Glutamatergic neuron (in vitro differentiated cells): ENCODE measurements around the gene ZNF793. TPM values are rescaled to one million over a fixed set of nuclear protein-coding genes. Genes with fewer than 3 reads are reported as not detected.

ENCODE experiments used
- DNase-seq: peaks from one replicate; pipeline ENCODE4 v3.0.0; 2022
- H3K27ac Mint-ChIP-seq: one replicate; pipeline ENCODE4 v1.8.0; 2020; ENCODE audit warnings: mild to moderate bottlenecking, mixed read lengths, inconsistent platforms; ENCODE audit not compliant: unreplicated experiment
- H3K27me3 Mint-ChIP-seq: one replicate; pipeline ENCODE4 v1.8.0; 2020; ENCODE audit warnings: mild to moderate bottlenecking, moderate library complexity, mixed read lengths, inconsistent platforms; ENCODE audit not compliant: unreplicated experiment
- H3K36me3 Mint-ChIP-seq: one replicate; pipeline ENCODE4 v1.8.0; 2020; ENCODE audit warnings: mild to moderate bottlenecking, mixed read lengths, inconsistent platforms; ENCODE audit not compliant: unreplicated experiment
- H3K4me1 Mint-ChIP-seq: one replicate; pipeline ENCODE4 v1.8.0; 2020; ENCODE audit warnings: mild to moderate bottlenecking, low read depth, mixed read lengths, inconsistent platforms; ENCODE audit not compliant: unreplicated experiment
- H3K4me3 Mint-ChIP-seq: one replicate; pipeline ENCODE4 v1.8.0; 2020; ENCODE audit warnings: mild to moderate bottlenecking, mixed read lengths, inconsistent platforms; ENCODE audit not compliant: unreplicated experiment
- H3K9me3 Mint-ChIP-seq: one replicate; pipeline ENCODE4 v1.8.0; 2020; ENCODE audit warnings: mild to moderate bottlenecking, moderate library complexity, mixed read lengths, inconsistent platforms; ENCODE audit not compliant: unreplicated experiment
- CTCF ChIP-seq: fragments of 200-600 bp; sonication (generic); IDR thresholded peaks from one replicate; pipeline ENCODE4 v1.5.0; 2021; ENCODE audit not compliant: partially characterized antibody, unreplicated experiment
- total RNA-seq: library from RNA; stranded (reverse); fragmentation: NEBNext Ultra II Directional; extraction: Animal tissue kit (Norgen Biotek cat#: 25700); gene quantifications from one replicate; pipeline ENCODE4 v1.2.1, GENCODE V29; 2021; ENCODE audit not compliant: unreplicated experiment

The ZNF793 gene
- total RNA-seq, 1 donor from 2014 or later: 19.4 TPM

DNA sequence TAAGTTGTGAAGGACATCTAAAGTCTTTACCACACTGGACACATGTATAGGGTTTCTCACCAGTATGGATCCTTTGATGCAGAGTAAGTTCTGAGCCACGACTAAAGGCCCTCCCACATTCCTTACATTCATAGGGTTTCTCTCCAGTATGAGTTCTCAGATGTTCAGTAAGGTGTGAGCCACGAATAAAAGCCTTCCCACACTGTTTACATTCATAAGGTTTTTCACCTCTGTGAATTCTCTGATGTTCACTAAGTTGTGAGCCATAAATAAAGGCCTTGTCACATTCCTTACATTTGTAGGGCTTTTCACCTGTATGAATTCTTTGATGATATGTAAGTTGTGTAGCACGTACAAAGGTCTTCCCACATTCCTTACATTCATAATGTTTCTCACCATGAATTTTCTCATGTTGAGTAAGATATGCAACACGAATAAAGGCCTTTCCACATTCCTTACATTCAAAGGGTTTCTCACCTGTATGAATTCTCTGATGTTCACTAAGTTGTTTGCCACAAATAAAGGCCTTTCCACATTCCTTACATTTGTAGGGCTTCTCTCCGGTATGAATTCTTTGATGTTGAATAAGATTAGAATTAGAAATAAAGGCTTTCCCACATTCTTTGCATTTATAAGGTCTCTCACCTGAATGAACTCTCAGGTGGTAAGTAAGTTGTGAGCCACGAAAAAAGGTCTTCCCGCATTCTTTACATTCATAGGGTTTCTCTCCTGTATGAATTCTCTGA, 58.1 kb downstream of the ZNF793 start:
- peaks cover 12% of the 10 kb centered on the region for H3K9me3 Mint-ChIP-seq
- H3K27me3 Mint-ChIP-seq: no peaks in the 10 kb centered on the region
- no peak overlapping the region for H3K27ac Mint-ChIP-seq
- no peaks in the 10 kb centered on the region for H3K4me1 Mint-ChIP-seq
- no peak for TF ChIP-seq CTCF
- peaks cover 66% of the 10 kb centered on the region for H3K36me3 Mint-ChIP-seq
- H3K4me3 Mint-ChIP-seq: no peak overlapping the region
- DNase-seq: no peak

DNA sequence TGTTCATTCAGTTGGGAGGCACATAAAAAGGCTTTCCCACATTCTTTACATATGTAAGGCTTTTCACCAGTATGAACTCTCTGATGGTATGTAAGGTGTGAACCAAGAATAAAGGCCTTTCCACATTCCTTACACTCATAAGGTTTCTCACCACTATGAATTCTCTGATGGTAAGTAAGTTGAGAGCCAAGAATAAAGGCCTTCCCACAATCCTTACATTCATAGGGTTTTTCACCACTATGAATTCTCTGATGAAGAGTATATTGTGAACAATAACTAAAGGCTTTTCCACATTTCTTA, 58.6 kb downstream of the ZNF793 start:
- Mint-ChIP-seq H3K36me3 (peaks cover 71% of the 10 kb centered on the region), H3K27ac (no peak overlapping the region), H3K9me3 (peaks cover 12% of the 10 kb centered on the region)

DNA sequence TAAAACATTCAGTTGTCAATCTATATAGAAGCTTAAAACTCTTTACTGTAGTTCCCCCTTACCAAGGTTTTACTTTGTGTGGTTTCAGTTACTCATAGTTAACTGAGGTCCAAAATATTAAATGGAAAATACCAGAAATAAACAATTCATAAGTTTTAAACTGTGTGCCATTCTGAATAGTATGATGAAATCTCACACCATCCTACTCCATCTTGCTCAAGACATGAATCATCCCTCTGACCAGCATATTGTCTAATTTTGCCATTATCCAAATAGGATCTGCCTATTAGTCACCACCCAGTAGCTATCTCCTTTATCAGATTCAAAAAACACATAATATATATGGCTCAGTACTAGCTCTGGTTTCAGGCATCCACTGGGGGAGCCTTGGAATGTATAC, 65.5 kb downstream of the ZNF793 start:
- no peaks in the 10 kb centered on the region for H3K27me3 Mint-ChIP-seq

More for the DNA sequence above, 58.6 kb downstream of the ZNF793 start:
- TF ChIP-seq CTCF: no peak
- no peak for DNase-seq
- no peaks in the 10 kb centered on the region for H3K4me1 Mint-ChIP-seq
- no peaks in the 10 kb centered on the region for H3K27me3 Mint-ChIP-seq
- H3K4me3 Mint-ChIP-seq: no peak overlapping the region

DNA sequence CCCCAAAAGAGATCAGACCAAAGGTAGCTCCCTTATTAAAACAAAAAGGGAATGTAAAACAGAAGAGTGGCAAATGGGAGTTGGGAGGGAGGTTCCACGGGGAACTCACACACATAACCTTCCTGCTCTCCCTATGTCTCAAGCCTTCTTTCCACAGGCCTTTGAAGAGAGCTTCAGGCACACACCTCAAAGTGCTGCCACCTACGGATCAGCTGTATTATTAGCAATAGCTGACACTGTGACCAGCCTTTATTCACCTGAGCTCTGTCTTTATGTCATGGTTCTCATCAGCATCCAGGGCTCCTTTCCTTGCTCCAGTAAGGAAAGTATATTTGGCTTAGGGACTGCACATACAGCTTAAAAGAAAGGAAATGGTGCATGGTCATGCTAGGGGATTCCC, 76.6 kb downstream of the ZNF793 start:
- H3K4me1 Mint-ChIP-seq: no peaks in the 10 kb centered on the region
- no peak for TF ChIP-seq CTCF
- H3K36me3 Mint-ChIP-seq: peaks cover 39% of the 10 kb centered on the region
- H3K9me3 Mint-ChIP-seq: peaks cover 5% of the 10 kb centered on the region
- no peak overlapping the region for H3K4me3 Mint-ChIP-seq
- DNase-seq: no peak
- H3K27me3 Mint-ChIP-seq: no peaks in the 10 kb centered on the region
- no peak overlapping the region for H3K27ac Mint-ChIP-seq

More for the DNA sequence above, 65.5 kb downstream of the ZNF793 start:
- DNase-seq: no peak
- Mint-ChIP-seq H3K27ac (no peak overlapping the region), H3K4me1 (no peaks in the 10 kb centered on the region), H3K9me3 (peaks cover 19% of the 10 kb centered on the region), H3K36me3 (peaks cover 56% of the 10 kb centered on the region), H3K4me3 (no peak overlapping the region)
- no peak for TF ChIP-seq CTCF

Other genes with a start within 250 kb of the ZNF793 start
- gene ZNF527, start 135.8 kb upstream of the ZNF793 start, total RNA-seq: 11.6 TPM
- gene ZNF569, start 39.5 kb upstream of the ZNF793 start, total RNA-seq: 11.8 TPM
- 14.5 TPM for gene ZNF570, start 37.6 kb upstream of the ZNF793 start, total RNA-seq
- gene ZNF571, start 87.9 kb downstream of the ZNF793 start, total RNA-seq: 6.1 TPM
- 2.7 TPM for gene ZNF540, start 87.9 kb downstream of the ZNF793 start, total RNA-seq
- 35.9 TPM for gene ZFP30, start 148.5 kb downstream of the ZNF793 start, total RNA-seq
- 12.7 TPM for gene ZNF607, start 212.8 kb downstream of the ZNF793 start, total RNA-seq